Measurements from ENCODE around the gene GRAMD2A.
"Not testable (repeated sequence)": the region's sequence is repeated elsewhere in the genome, so short reads cannot be mapped to it uniquely, and the experiment has no call there.

GRAMD2A gene

GRCh38 chr15:72184165-72184811, 13.3 kb downstream of the GRAMD2A start:
- no peak for DNase-seq (ENCODE audit: low read depth)

GRCh38 chr15:72183781-72184164, 13.8 kb downstream of the GRAMD2A start:
- no peak for DNase-seq (ENCODE audit: low read depth)

- DNase-seq (ENCODE audit: low read depth) = no peak
Measured at GRCh38 chr15:72182673-72183072, 14.9 kb downstream of the GRAMD2A start.

- DNase-seq (ENCODE audit: low read depth) = no peak
Measured at GRCh38 chr15:72182244-72182643, 15.3 kb downstream of the GRAMD2A start.

GRCh38 chr15:72180761-72181324, 16.7 kb downstream of the GRAMD2A start:
- no peak for DNase-seq (ENCODE audit: low read depth)

GRCh38 chr15:72179950-72180581, 17.5 kb downstream of the GRAMD2A start:
- no peak for DNase-seq (ENCODE audit: low read depth)

GRCh38 chr15:72178976-72179585, 18.5 kb downstream of the GRAMD2A start:
- no peak for DNase-seq (ENCODE audit: low read depth)

GRCh38 chr15:72176743-72177142, 20.8 kb downstream of the GRAMD2A start:
- no peak for DNase-seq (ENCODE audit: low read depth)

- no peak for DNase-seq (ENCODE audit: low read depth)
Measured at GRCh38 chr15:72176159-72176558, 21.4 kb downstream of the GRAMD2A start.

GRCh38 chr15:72175186-72176044, 22.2 kb downstream of the GRAMD2A start:
- no peak for DNase-seq (ENCODE audit: low read depth)

GRCh38 chr15:72174551-72175165, 22.9 kb downstream of the GRAMD2A start:
- DNase-seq (ENCODE audit: low read depth) = no peak

GRCh38 chr15:72173864-72174550, 23.6 kb downstream of the GRAMD2A start:
- DNase-seq (ENCODE audit: low read depth) = no peak

GRCh38 chr15:72173401-72173800, 24.2 kb downstream of the GRAMD2A start:
- no peak for DNase-seq (ENCODE audit: low read depth)

- DNase-seq (ENCODE audit: low read depth) = no peak
Measured at GRCh38 chr15:72172796-72173195, 24.8 kb downstream of the GRAMD2A start.

GRCh38 chr15:72171978-72172377, 25.6 kb downstream of the GRAMD2A start:
- not testable (repeated sequence) for DNase-seq (ENCODE audit: low read depth)

- no peak for DNase-seq (ENCODE audit: low read depth)
Measured at GRCh38 chr15:72170691-72171090, 26.9 kb downstream of the GRAMD2A start.

GRCh38 chr15:72169921-72170611, 27.5 kb downstream of the GRAMD2A start:
- DNase-seq (ENCODE audit: low read depth) = no peak

- no peak for DNase-seq (ENCODE audit: low read depth)
Measured at GRCh38 chr15:72169236-72169920, 28.2 kb downstream of the GRAMD2A start.

GRCh38 chr15:72168808-72169190, 28.8 kb downstream of the GRAMD2A start:
- DNase-seq (ENCODE audit: low read depth) = no peak

Measured in T follicular helper cell (primary cell).